K562 (cell line): Measurements from ENCODE around the gene CEP41. TPM values are rescaled to one million over a fixed set of nuclear protein-coding genes. Genes with fewer than 3 reads are reported as not detected.

ENCODE experiments used
- ATAC-seq: fragments of 200-7000 bp; cut with Tn5 transposase; 3 replicates; pipeline ENCODE4 v1.9.1; 2020; ENCODE audit warnings: moderate library complexity
- BruUV-seq: library from RNA; stranded (reverse); fragments of 400-500 nt; replicated peaks from 2 replicates; lab custom pipeline; 2021; lab: Mats Ljungman, UMichigan
- CTCF ChIA-PET: fragments of 300-600 bp; formaldehyde crosslinking; extraction: SDS; loops from one replicate; lab custom pipeline; 2021; ENCODE audit warnings: low intra/inter-chr PET ratio; lab: Yijun Ruan, JAX
- POLR2A ChIA-PET: fragments of 300-600, 350-650 bp; sonication (Branson Sonifier 250); formaldehyde crosslinking; extraction: SDS; loops from one replicate; lab custom pipeline; 2021; ENCODE audit warnings: antibody characterized with exemption, inconsistent platforms; lab: Yijun Ruan, JAX
- DNase-seq, 4 experiments: peaks; one replicate each; pipeline versions ENCODE4 v3.0.0 to v3.0.0-alpha.2; 2011 to 2018; ENCODE audit warnings: low spot score in 3 of 4, mixed read lengths in 3 of 4; ENCODE audit errors: extremely low read depth in 1 of 4
- FAIRE-seq: peaks from 2 replicates; lab custom pipeline; 2011; peaks lifted over from hg19 to GRCh38; lab: Jason Lieb, UNC
- H2AFZ ChIP-seq: 2 replicates; pipeline ENCODE4 v1.6.0; 2011; ENCODE audit warnings: low read depth, low read length, control low read depth, inconsistent platforms
- H3K27ac ChIP-seq: fragments of 200-600 bp; 3 replicates; pipeline ENCODE4 v1.8.0; 2011; ENCODE audit warnings: low read depth, mild to moderate bottlenecking, control low read depth, inconsistent platforms, low read length, moderate library complexity, mixed read lengths; ENCODE audit errors: extremely low read depth
- H3K27me3 ChIP-seq, 2 experiments: fragments of 300-600 bp in 1 of 2; 2 replicates in 1 of 2; 3 replicates in 1 of 2; pipeline versions ENCODE4 v1.6.0 to v1.8.0; 2011; ENCODE audit warnings: inconsistent platforms in 2 of 2, low read length in 2 of 2, mild to moderate bottlenecking in 1 of 2, mixed read lengths in 1 of 2, moderate library complexity in 1 of 2; ENCODE audit not compliant: control insufficient read depth in 2 of 2, insufficient read depth in 2 of 2
- H3K36me3 ChIP-seq: fragments of 300-600 bp; 3 replicates; pipeline ENCODE4 v1.8.0; 2011; ENCODE audit warnings: mild to moderate bottlenecking, low read length, inconsistent platforms; ENCODE audit not compliant: control insufficient read depth, insufficient read depth
- H3K4me1 ChIP-seq, 2 experiments: fragments of 200-600 bp in 1 of 2; replicated peaks in 1 of 2; 2 replicates in 1 of 2; 3 replicates in 1 of 2; pipeline versions ENCODE4 v1.5.1 to v1.8.0; 2011; ENCODE audit warnings: inconsistent platforms in 2 of 2, low read length in 2 of 2, mild to moderate bottlenecking in 1 of 2, mixed read lengths in 1 of 2, moderate library complexity in 1 of 2; ENCODE audit not compliant: control insufficient read depth in 2 of 2, insufficient read depth in 2 of 2
- H3K4me2 ChIP-seq: 2 replicates; pipeline ENCODE4 v1.6.1; 2011; ENCODE audit warnings: low read length, control low read depth, inconsistent platforms, mixed read lengths; ENCODE audit not compliant: insufficient read depth
- H3K4me3 ChIP-seq: fragments of 200-600 bp; sonication (generic), shearing (Covaris generic); 2 replicates; pipeline ENCODE4 v1.5.1; 2016; ENCODE audit warnings: control low read depth, inconsistent platforms
- H3K79me2 ChIP-seq: fragments of 200-600 bp; 3 replicates; pipeline ENCODE4 v1.8.0; 2011; ENCODE audit warnings: low read length, inconsistent platforms; ENCODE audit not compliant: control insufficient read depth, insufficient read depth
- H3K9ac ChIP-seq, 2 experiments: 2 replicates each; pipeline versions ENCODE4 v1.6.0 to v1.6.1; 2011; ENCODE audit warnings: low read depth in 2 of 2, low read length in 2 of 2, control low read depth in 1 of 2, inconsistent platforms in 1 of 2, mild to moderate bottlenecking in 1 of 2, mixed read lengths in 1 of 2; ENCODE audit not compliant: insufficient read depth in 1 of 2
- H3K9me1 ChIP-seq: one replicate; pipeline ENCODE4 v1.6.0; 2011; ENCODE audit warnings: inconsistent platforms, mild to moderate bottlenecking, low read length, moderate library complexity; ENCODE audit not compliant: control insufficient read depth, insufficient read depth
- H3K9me3 ChIP-seq: replicated peaks from 2 replicates; pipeline ENCODE4 v1.5.1; 2011; ENCODE audit warnings: low read depth, low read length, inconsistent platforms; ENCODE audit not compliant: control insufficient read depth, insufficient read depth
- H4K20me1 ChIP-seq: replicated peaks from 2 replicates; pipeline ENCODE4 v1.6.1; 2011; ENCODE audit warnings: low read length, inconsistent platforms, mixed read lengths; ENCODE audit not compliant: control insufficient read depth, insufficient read depth
- ATF7 ChIP-seq: fragments of 450-650 bp; IDR thresholded peaks from 2 replicates; pipeline ENCODE4 v1.7.1; 2014; ENCODE audit warnings: mild to moderate bottlenecking, moderate library complexity
- NELFE ChIP-seq: IDR thresholded peaks from 2 replicates; pipeline ENCODE4 v1.6.1; 2011; ENCODE audit warnings: mild to moderate bottlenecking; ENCODE audit not compliant: insufficient read depth, insufficient read length
- OTX1 ChIP-seq: fragments of 450-650 bp; formaldehyde crosslinking; IDR thresholded peaks from 2 replicates; pipeline ENCODE4 v1.4.0; 2022; ENCODE audit warnings: mild to moderate bottlenecking
- ZNF174 ChIP-seq: fragments of 250-450 bp; sonication (Bioruptor Pico); IDR thresholded peaks from 2 replicates; pipeline ENCODE4 v1.4.0; 2020; ENCODE audit warnings: mild to moderate bottlenecking
- WGBS: fragments of 100-300 bp; shearing (Covaris generic); methylation state at CpG from one replicate; pipeline ENCODE4 v1.1.6; 2016; ENCODE audit warnings: low coverage, mixed read lengths; ENCODE audit not compliant: insufficient coverage; ENCODE audit errors: missing lambda C conversion rate; 5-methylcytosine and 5-hydroxymethylcytosine counted together
- in situ Hi-C: fragments of 300-500 bp; cut with MboI; formaldehyde crosslinking; loops from 4 replicates; pipeline ENCODE4 v1.15.0; 2018; ENCODE audit warnings: inconsistent platforms, mixed read lengths
- intact Hi-C: fragments of 100-400 bp; cut with micrococcal nuclease; formaldehyde crosslinking; loops from 2 replicates; pipeline ENCODE4 v1.14.2; 2022
- polyA plus RNA-seq, 8 experiments: library from polyadenylated mRNA; depleted of rRNA in 4 of 8; stranded (reverse) in 5 of 8; unstranded in 3 of 8; fragments of >200 nt; fragmentation: Nextera tagmentation in 2 of 8; fragmentation: Illumina TruSeq in 1 of 8; extraction: Ambion mirVana in 2 of 8; extraction: Trizol in 1 of 8; gene quantifications; 2 replicates each; pipeline versions ENCODE4 v1.2.1 to v1.2.3, GENCODE V29; 2011 to 2014; ENCODE audit warnings: inconsistent platforms in 1 of 8, missing spikeins in 1 of 8
- total RNA-seq, 7 experiments: library from RNA; depleted of rRNA in 6 of 7; stranded (reverse); fragments of >200 nt in 6 of 7; fragmentation: Illumina TruSeq in 2 of 7; extraction: Trizol in 2 of 7; gene quantifications; 2 replicates each; pipeline versions ENCODE4 v1.2.1 to v1.2.3, GENCODE V29; 2011 to 2021; ENCODE audit warnings: low replicate concordance in 1 of 7
- TF ChIP-seq, protein P1 (sequence below): fragments of 450-650 bp; IDR thresholded peaks from 2 replicates; pipeline ENCODE4 v1.6.1; 2016; ENCODE audit warnings: low read depth, mild to moderate bottlenecking, moderate library complexity
- TF ChIP-seq, protein P2 (sequence below): fragments of 450-650 bp; IDR thresholded peaks from 2 replicates; pipeline ENCODE4 v1.6.1; 2016; ENCODE audit warnings: antibody characterized with exemption

The CEP41 gene
- total and polyA plus RNA-seq, 9 of the 15 experiments (the other 6 are each of a cell fraction or from before 2014, with no cell fraction given), result 1.5 to 15.5 (median 6.4) TPM

DNA sequence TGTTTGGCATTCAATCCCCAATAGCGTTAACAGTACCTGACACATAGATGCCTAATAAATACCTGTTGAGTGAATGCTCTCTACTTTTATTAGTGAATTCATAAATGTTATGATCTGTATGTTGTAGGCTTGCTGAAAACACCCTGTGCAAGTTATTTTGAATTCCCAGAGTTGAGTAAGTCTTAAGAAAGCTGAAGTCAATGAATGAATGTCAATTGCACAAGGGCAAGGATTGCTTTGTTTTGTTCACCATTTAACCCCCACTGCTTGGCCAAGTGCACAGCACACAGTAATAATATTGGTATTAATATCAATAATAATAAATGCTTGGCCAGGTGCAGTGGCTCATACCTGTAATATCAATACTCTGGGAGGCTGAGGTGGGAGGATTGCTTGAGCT lies 50.3 kb downstream of the CEP41 start:
- H3K9me1 ChIP-seq, result no peaks in the 10 kb centered on the region
- in situ Hi-C loops (no loop called here), intact Hi-C loops (no loop called here)
- H3K79me2 ChIP-seq, result no peaks in the 10 kb centered on the region
- H3K27ac ChIP-seq, result no peak overlapping the region
- H3K27me3 ChIP-seq, result peaks cover 0 to 12% of the 10 kb centered on the region in 2 experiments; a peak in 3 of 5 replicates
- no peak for TF ChIP-seq OTX1 (CRISPR knock-in tag)
- TF ChIP-seq, protein P1, sequence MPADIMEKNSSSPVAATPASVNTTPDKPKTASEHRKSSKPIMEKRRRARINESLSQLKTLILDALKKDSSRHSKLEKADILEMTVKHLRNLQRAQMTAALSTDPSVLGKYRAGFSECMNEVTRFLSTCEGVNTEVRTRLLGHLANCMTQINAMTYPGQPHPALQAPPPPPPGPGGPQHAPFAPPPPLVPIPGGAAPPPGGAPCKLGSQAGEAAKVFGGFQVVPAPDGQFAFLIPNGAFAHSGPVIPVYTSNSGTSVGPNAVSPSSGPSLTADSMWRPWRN, result no peak
- TF ChIP-seq ZNF174 (CRISPR knock-in tag), result no peak
- TF ChIP-seq, protein P2, sequence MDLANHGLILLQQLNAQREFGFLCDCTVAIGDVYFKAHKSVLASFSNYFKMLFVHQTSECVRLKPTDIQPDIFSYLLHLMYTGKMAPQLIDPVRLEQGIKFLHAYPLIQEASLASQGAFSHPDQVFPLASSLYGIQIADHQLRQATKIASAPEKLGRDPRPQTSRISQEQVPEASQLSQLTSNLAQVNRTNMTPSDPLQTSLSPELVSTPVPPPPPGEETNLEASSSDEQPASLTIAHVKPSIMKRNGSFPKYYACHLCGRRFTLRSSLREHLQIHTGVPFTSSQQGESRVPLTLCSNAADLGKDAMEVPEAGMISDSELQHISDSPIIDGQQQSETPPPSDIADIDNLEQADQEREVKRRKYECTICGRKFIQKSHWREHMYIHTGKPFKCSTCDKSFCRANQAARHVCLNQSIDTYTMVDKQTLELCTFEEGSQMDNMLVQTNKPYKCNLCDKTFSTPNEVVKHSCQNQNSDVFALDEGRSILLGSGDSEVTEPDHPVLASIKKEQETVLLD, result no peak
- no peak for TF ChIP-seq NELFE
- no peak for TF ChIP-seq ATF7
- no peaks in the 10 kb centered on the region for H3K36me3 ChIP-seq
- no peaks in the 10 kb centered on the region for H3K9me3 ChIP-seq
- no peaks in the 10 kb centered on the region for H4K20me1 ChIP-seq
- no peak for DNase-seq
- H3K9ac ChIP-seq, result no peak overlapping the region
- no peak overlapping the region for H3K4me3 ChIP-seq
- H2AFZ ChIP-seq, result no peak overlapping the region
- CTCF ChIA-PET, result no interaction called here
- no peak for ATAC-seq
- no TSS peak for BruUV-seq
- POLR2A ChIA-PET, result no interaction called here
- H3K4me2 ChIP-seq, result no peak overlapping the region
- H3K4me1 ChIP-seq, result peaks cover 0 to 8% of the 10 kb centered on the region in 2 experiments; a peak in 3 of 5 replicates
- 24% methylated on average over 1 of the region's 1 CpG for WGBS
- no peak for FAIRE-seq
